ENCODE measurements around the gene SPACA9.

The SPACA9 gene

GRCh38 chr9:132878695-132879456 lies at the start of gene SPACA9:
Gene SPACA9 (plus strand): TSS chr9:132878898. CDS start chr9:132883948, 5,050 bp downstream.
- Histone ChIP-seq H3K4me3 (ENCODE audit: low read length) (peak within 1 kb of the TSS; percentile 92), H2AFZ (ENCODE audit: low read depth, low read length) (peak within 1 kb of the TSS; percentile 90), H3K9me3 (ENCODE audit: low read length) (no peaks in the 10 kb centered on the region), H3K27me3 (ENCODE audit: insufficient read depth, low read length) (no peaks in the 10 kb centered on the region), H3K4me1 (ENCODE audit: insufficient read depth, low read length) (no peaks in the 10 kb centered on the region), H3K36me3 (ENCODE audit: insufficient read depth, low read length) (no peaks in the 10 kb centered on the region)

DNA sequence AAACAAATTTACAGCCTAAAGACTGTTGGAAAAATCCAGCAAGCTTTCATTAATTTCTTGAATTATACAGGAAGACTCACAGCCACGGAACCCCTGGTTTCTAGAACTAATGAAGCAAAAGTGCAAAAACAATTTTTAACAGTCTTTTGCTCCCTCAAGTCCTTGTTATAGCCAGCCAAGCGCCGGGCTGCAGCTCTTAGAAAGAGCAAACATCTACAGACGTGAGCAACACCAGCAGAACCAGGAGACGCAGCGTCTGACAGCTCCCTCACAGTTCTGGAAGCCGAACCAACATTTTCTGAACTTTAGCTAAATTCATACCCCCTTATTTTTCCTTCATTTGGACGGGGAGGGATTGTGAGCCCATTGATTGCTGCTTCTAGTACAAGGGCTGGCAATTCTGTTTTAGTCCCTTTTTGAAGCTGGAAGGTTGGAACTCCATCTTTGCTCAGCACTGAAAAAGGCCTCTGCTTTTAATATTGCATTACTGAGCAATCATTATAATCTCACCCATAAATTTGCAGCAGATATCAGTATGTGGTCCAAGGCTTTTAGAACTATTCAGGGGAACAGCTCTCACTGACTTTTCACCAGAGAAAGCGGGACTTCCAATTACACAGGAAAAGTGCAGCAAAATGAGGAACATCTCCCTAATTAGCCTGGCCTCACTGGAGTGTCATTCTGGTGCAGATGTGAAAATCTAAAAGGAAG lies 46.4 kb upstream of the SPACA9 start:
- Histone ChIP-seq H3K4me3 (ENCODE audit: low read length) (no peak overlapping the region), H2AFZ (ENCODE audit: low read depth, low read length) (no peak overlapping the region), H3K9me3 (ENCODE audit: low read length) (no peaks in the 10 kb centered on the region), H3K27me3 (ENCODE audit: insufficient read depth, low read length) (no peaks in the 10 kb centered on the region), H3K4me1 (ENCODE audit: insufficient read depth, low read length) (peaks cover 27% of the 10 kb centered on the region), H3K36me3 (ENCODE audit: insufficient read depth, low read length) (no peaks in the 10 kb centered on the region)

DNA sequence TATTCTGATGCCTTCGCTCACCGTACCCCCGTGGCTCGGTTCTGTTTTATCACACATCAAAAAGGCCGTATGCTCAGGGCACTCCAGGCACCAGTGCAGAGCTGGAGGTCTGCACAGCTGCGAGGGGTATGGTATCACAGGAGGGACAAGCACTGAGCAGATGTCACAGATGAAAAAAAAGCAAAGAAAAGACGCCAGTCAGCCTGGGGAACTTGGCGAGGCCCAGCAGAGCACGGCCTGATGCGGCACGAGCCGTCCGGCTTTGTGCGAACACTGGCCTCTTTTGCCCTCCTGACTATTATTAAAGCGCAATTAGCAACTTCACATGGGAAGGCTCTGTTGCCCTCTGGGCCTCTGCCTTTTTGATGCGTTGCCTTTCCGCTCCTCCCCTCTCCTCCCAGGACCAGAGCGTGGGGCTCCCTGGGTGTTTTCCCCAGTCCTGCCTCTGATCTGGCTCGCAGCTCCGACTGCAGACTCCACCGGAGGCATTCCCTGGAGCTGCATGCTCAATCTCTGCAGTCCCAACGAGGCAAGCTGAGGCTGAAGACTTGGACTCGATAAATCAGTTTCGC lies 45.1 kb upstream of the SPACA9 start:
- H3K27me3 ChIP-seq (ENCODE audit: insufficient read depth, low read length), result no peaks in the 10 kb centered on the region
- H2AFZ ChIP-seq (ENCODE audit: low read depth, low read length), result no peak overlapping the region
- H3K9me3 ChIP-seq (ENCODE audit: low read length), result no peaks in the 10 kb centered on the region
- H3K4me3 ChIP-seq (ENCODE audit: low read length), result peak overlapping the region; percentile 7
- peaks cover 27% of the 10 kb centered on the region for H3K4me1 ChIP-seq (ENCODE audit: insufficient read depth, low read length)
- no peaks in the 10 kb centered on the region for H3K36me3 ChIP-seq (ENCODE audit: insufficient read depth, low read length)

GRCh38 chr9:132834343-132834742 lies 44.4 kb upstream of the SPACA9 start:
- Histone ChIP-seq H3K9me3 (ENCODE audit: low read length) (no peaks in the 10 kb centered on the region), H3K36me3 (ENCODE audit: insufficient read depth, low read length) (no peaks in the 10 kb centered on the region), H2AFZ (ENCODE audit: low read depth, low read length) (no peak overlapping the region), H3K4me3 (ENCODE audit: low read length) (no peak overlapping the region), H3K4me1 (ENCODE audit: insufficient read depth, low read length) (peaks cover 32% of the 10 kb centered on the region), H3K27me3 (ENCODE audit: insufficient read depth, low read length) (no peaks in the 10 kb centered on the region)

DNA sequence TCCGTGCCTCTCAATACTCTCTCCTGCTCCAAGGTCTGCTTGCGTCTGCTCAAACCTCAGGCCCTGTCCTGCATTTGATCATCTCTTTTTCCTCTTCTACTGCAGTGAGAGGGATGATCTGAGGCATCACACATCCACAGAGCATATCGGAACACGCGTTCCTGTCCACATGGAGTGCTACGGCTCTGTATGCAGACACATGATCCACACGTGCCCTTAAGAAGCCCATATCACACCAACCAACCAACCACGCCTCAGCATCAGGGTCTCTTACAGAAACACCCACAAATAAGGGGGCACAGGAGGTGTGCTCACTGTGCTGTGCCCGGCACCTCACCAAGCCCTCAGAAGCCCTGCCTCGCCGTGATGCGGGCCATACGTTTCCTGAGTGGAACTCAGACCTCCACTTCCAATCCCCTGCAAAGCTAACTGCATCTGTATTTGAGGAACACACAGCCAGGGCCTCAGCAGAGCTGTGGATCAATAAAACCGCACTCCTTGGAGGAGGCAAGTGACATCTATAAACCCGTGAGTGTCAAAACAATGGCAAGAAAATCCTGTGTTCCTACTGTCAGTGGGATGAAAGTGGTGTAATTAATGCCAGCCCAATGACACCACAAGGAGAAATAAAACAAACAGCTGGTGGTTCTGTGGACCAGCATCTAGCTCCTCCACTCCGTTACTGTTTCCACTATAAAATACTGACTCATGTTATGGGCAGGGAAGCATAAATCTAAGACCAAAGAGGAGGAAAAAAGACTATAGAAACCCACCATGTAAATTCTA lies 41.0 kb upstream of the SPACA9 start:
- peaks cover 26% of the 10 kb centered on the region for H3K4me1 ChIP-seq (ENCODE audit: insufficient read depth, low read length)
- H3K9me3 ChIP-seq (ENCODE audit: low read length), result no peaks in the 10 kb centered on the region
- H3K36me3 ChIP-seq (ENCODE audit: insufficient read depth, low read length), result no peaks in the 10 kb centered on the region
- no peak overlapping the region for H3K4me3 ChIP-seq (ENCODE audit: low read length)
- no peak overlapping the region for H2AFZ ChIP-seq (ENCODE audit: low read depth, low read length)
- H3K27me3 ChIP-seq (ENCODE audit: insufficient read depth, low read length), result no peaks in the 10 kb centered on the region

GRCh38 chr9:132838291-132838690 lies 40.4 kb upstream of the SPACA9 start:
- no peaks in the 10 kb centered on the region for H3K9me3 ChIP-seq (ENCODE audit: low read length)
- H3K27me3 ChIP-seq (ENCODE audit: insufficient read depth, low read length), result no peaks in the 10 kb centered on the region
- H3K4me3 ChIP-seq (ENCODE audit: low read length), result no peak overlapping the region

DNA sequence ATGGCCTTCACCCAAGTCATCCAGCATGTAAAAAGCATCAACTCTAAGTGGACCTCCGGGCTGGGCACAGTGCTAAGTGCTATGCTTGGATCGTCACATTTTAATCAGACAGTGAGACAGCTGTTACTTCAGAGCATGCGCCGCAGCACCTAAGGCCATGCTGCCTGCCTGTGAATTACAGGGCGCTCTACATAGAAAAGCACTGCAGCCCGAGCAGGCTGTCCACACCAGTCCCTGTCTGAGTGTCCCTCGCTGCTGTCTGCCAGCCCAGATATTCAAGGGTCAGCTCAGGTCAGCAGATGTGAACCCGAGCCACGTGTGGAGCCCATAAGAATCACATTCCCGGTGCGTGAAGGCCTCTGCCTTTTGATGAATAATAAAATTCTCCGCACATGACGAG lies 37.7 kb upstream of the SPACA9 start:
- Histone ChIP-seq H3K27me3 (ENCODE audit: insufficient read depth, low read length) (no peaks in the 10 kb centered on the region), H3K4me1 (ENCODE audit: insufficient read depth, low read length) (peaks cover 6% of the 10 kb centered on the region), H3K36me3 (ENCODE audit: insufficient read depth, low read length) (no peaks in the 10 kb centered on the region), H2AFZ (ENCODE audit: low read depth, low read length) (no peak overlapping the region), H3K4me3 (ENCODE audit: low read length) (no peak overlapping the region), H3K9me3 (ENCODE audit: low read length) (no peaks in the 10 kb centered on the region)

More at GRCh38 chr9:132838291-132838690, 40.4 kb upstream of the SPACA9 start:
- Histone ChIP-seq H3K36me3 (ENCODE audit: insufficient read depth, low read length) (no peaks in the 10 kb centered on the region), H3K4me1 (ENCODE audit: insufficient read depth, low read length) (peaks cover 20% of the 10 kb centered on the region), H2AFZ (ENCODE audit: low read depth, low read length) (no peak overlapping the region)

GRCh38 chr9:132842124-132843044 lies 36.3 kb upstream of the SPACA9 start:
- peaks cover 6% of the 10 kb centered on the region for H3K4me1 ChIP-seq (ENCODE audit: insufficient read depth, low read length)
- no peaks in the 10 kb centered on the region for H3K36me3 ChIP-seq (ENCODE audit: insufficient read depth, low read length)
- no peaks in the 10 kb centered on the region for H3K27me3 ChIP-seq (ENCODE audit: insufficient read depth, low read length)
- no peaks in the 10 kb centered on the region for H3K9me3 ChIP-seq (ENCODE audit: low read length)
- H2AFZ ChIP-seq (ENCODE audit: low read depth, low read length), result no peak overlapping the region
- no peak overlapping the region for H3K4me3 ChIP-seq (ENCODE audit: low read length)

- H2AFZ ChIP-seq (ENCODE audit: low read depth, low read length), result no peak overlapping the region
- H3K9me3 ChIP-seq (ENCODE audit: low read length), result no peaks in the 10 kb centered on the region
- peaks cover 4% of the 10 kb centered on the region for H3K4me1 ChIP-seq (ENCODE audit: insufficient read depth, low read length)
- H3K36me3 ChIP-seq (ENCODE audit: insufficient read depth, low read length), result no peaks in the 10 kb centered on the region
- no peak overlapping the region for H3K4me3 ChIP-seq (ENCODE audit: low read length)
- no peaks in the 10 kb centered on the region for H3K27me3 ChIP-seq (ENCODE audit: insufficient read depth, low read length)
Observed at GRCh38 chr9:132846109-132846917, 32.4 kb upstream of the SPACA9 start.

- Histone ChIP-seq H3K9me3 (ENCODE audit: low read length) (no peaks in the 10 kb centered on the region), H3K4me1 (ENCODE audit: insufficient read depth, low read length) (peaks cover 4% of the 10 kb centered on the region), H3K36me3 (ENCODE audit: insufficient read depth, low read length) (no peaks in the 10 kb centered on the region), H2AFZ (ENCODE audit: low read depth, low read length) (no peak overlapping the region), H3K4me3 (ENCODE audit: low read length) (no peak overlapping the region), H3K27me3 (ENCODE audit: insufficient read depth, low read length) (no peaks in the 10 kb centered on the region)
Observed at GRCh38 chr9:132846918-132847515, 31.7 kb upstream of the SPACA9 start.

- Histone ChIP-seq H3K36me3 (ENCODE audit: insufficient read depth, low read length) (no peaks in the 10 kb centered on the region), H3K9me3 (ENCODE audit: low read length) (no peaks in the 10 kb centered on the region), H3K4me3 (ENCODE audit: low read length) (no peak overlapping the region), H3K4me1 (ENCODE audit: insufficient read depth, low read length) (peaks cover 4% of the 10 kb centered on the region), H2AFZ (ENCODE audit: low read depth, low read length) (no peak overlapping the region), H3K27me3 (ENCODE audit: insufficient read depth, low read length) (no peaks in the 10 kb centered on the region)
Observed at GRCh38 chr9:132849185-132849706, 29.5 kb upstream of the SPACA9 start.

Measured in neuron (in vitro differentiated cells).